ENCODE measurements around the gene IAH1.

Gene IAH1

DNA sequence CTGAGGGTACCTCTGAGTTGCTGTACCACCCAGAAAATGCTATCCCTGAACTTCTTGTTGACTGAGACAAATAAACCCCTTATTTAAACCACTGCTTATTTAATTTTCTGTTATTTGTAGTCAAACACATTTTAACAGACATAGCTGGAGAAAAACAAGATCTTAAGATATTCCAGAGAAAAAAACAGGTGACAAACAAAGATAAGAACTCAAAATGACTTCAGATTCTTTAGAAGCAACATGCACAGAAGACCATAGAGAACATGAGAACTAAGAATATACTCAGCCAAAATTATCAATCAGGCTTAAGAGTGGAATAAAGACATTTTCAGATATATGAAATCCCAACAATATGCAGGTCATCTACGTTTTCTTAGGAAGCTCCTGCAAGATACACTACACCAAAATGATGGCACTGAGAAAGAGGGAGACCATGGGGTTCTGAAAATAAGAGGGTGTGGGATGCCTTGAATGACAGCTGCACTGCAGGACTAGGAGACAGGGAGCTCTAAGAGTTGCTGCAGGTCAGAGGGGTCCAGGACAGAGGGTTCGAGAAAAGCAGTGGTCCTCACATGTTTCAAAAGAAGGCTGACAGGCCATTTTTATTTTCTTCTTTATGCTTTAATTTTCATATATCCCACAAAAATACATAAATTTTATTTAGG, 42.9 kb downstream of the IAH1 start:
- in situ Hi-C loops (cut with HindIII; ENCODE audit: low pct_ligation_motif_present, low pct_unique_long_range_greater_than_20kb, low sequenced_read_pairs) = no loop called here

DNA sequence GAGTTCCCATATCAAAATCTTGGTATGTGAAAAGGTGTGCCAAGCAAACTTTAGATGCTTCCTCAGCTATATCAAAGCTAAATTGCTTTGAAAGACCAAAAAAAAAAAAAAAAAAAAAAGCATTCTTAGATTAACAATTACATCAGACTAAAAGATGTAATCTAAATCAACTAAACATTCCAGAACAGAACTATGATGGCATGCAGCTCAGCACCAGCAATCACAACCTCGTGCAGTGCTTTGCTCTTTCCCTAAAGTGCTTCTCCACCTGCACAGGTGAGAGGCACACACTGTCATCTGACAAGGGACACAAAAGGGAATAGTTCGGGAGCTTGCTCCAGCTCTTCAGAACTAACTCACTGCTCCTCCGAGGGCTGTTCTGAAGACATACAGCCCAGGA, 43.8 kb downstream of the IAH1 start:
- DNase-seq = no peak
- in situ Hi-C loops (cut with HindIII; ENCODE audit: low pct_ligation_motif_present, low pct_unique_long_range_greater_than_20kb, low sequenced_read_pairs) = no loop called here

More for the DNA sequence above, 42.9 kb downstream of the IAH1 start:
- no peak for DNase-seq

DNA sequence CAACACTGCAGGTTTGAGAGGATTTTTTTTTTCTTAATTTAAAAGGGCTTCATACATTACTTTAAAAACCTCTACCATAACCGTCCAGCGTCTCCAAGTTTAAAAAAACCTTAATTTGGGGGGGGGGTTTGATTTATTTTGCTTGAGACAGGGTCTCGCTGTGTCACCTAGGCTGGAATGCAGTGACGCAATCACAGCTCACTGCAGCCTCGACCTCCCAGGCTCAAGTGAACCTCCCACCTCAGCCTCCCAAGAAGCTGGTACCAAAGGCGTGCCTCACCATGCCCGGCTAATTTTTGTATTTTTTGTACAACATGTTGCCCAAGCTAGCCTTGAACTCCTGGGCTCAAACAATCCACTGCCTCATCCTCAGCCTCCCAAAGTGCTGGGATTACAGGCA, 44.4 kb downstream of the IAH1 start:
- no peak for DNase-seq
- in situ Hi-C loops (cut with HindIII; ENCODE audit: low pct_ligation_motif_present, low pct_unique_long_range_greater_than_20kb, low sequenced_read_pairs) = no loop called here

DNA sequence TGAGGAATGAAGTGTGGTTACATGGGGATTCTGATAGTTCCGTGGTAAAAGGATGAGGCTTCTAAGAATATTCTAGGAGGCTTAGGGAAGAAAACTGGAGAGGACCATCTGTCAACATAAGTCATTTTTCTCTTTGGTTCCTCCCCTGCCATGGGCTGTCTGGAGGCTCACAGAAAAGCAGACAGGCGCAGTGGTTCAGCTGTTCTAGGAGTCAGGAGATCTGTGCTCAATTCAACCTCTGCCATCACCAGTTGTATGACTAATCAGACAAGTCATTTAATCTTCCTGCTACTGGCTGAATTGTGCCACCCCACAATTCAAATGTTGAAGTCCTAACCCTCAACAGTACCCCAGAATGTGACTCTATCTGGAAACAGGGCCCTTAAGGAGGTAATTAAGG, 44.9 kb downstream of the IAH1 start:
- no peak for DNase-seq
- in situ Hi-C loops (cut with HindIII; ENCODE audit: low pct_ligation_motif_present, low pct_unique_long_range_greater_than_20kb, low sequenced_read_pairs) = no loop called here

DNA sequence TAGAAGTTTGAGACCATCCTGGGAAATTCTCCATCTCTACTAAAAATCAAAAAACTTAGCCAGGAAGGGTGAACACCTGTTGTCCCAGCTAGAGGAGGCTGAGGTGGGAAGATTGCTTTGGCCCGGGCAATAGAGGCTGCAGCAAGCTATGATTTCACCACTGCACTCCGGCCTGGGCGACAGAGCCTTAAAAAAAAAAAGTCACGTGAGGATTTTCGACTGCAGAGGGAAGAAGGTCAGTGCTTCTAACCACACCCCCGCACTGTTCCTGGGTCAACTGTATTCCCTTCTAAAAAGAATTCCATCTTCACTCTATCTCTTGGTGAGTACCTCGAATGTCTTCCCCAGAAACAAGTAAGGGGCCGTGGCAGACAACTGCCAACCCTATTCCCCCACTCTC, 49.9 kb downstream of the IAH1 start:
- no peak for DNase-seq

DNA sequence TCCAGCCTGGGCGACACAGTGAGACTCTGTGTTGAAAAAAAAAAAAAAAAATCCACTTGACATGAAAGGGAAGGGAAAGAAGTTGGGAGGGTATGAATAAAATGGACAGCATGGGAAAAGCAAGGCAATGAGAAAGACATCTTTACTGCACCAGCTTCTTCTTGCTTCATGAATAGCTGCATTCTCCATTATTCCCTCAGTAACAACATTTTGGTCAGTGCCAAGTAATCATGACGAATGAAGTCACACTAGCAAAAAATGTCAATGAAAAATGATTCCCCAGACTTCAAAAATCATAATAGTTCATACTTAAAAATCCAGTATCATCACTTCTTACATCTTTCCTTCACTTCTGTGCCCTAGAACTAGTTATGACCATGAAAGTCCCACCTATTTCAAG, 50.9 kb downstream of the IAH1 start:
- in situ Hi-C loops (cut with HindIII; ENCODE audit: low pct_ligation_motif_present, low pct_unique_long_range_greater_than_20kb, low sequenced_read_pairs) = no loop called here
- no peak for DNase-seq

More for the DNA sequence above, 49.9 kb downstream of the IAH1 start:
- in situ Hi-C loops (cut with HindIII; ENCODE audit: low pct_ligation_motif_present, low pct_unique_long_range_greater_than_20kb, low sequenced_read_pairs) = no loop called here

DNA sequence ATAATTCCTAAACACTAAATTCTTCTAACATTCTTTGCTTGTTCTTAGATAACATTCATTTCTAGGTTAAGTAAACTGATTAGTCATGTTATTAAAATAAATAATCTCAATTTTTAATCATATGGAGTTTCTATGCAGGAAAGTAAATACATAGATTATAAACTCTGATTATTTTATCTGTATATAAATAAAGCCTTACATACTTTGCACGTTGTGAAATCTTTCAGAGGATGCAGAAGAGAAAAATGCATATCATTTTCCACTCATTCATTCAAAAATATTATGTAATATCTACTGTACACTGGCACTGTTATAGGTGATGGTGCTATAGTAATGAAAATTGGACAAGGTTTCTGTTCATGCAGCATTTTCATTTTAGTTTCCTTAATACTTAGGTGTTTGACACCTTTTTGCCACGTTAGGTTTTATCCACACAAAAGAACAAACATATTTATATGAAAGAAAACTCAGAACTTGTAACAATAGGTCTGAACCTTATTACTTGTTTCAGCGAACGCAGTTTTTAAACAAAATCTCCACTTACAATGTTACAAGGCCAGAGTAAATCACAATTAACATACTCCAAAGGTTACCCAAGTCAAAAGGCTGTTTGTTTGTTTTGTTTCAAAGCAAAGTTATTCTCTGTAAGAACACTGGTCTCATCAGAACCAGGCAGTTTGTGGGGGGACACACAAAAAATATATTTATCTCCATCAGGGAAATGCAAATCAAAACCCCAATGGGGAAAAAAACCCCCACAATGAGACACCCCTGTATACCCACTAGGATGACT, 53.8 kb downstream of the IAH1 start:
- DNase-seq = no peak
- in situ Hi-C loops (cut with HindIII; ENCODE audit: low pct_ligation_motif_present, low pct_unique_long_range_greater_than_20kb, low sequenced_read_pairs) = no loop called here

DNA sequence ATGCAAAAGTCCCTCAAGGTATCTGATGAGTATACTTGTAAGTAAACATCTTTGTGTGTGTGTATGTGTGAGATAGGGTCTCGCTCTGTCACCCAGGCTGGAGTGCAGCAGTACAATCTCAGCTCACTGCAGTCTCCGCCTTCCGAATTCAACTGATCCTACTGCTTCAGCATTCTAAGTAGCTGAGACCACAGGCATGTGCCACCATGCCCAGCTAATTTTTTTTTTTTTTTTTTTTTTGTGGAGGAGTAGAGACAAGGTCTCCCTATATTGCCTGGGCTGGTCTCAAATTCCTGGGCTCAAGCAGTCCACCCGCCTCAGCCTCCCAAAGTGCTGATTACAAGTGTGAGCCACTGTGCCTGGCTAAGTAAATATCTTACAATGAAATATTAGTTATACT, 58.1 kb downstream of the IAH1 start:
- in situ Hi-C loops (cut with HindIII; ENCODE audit: low pct_ligation_motif_present, low pct_unique_long_range_greater_than_20kb, low sequenced_read_pairs) = no loop called here
- no peak for DNase-seq

DNA sequence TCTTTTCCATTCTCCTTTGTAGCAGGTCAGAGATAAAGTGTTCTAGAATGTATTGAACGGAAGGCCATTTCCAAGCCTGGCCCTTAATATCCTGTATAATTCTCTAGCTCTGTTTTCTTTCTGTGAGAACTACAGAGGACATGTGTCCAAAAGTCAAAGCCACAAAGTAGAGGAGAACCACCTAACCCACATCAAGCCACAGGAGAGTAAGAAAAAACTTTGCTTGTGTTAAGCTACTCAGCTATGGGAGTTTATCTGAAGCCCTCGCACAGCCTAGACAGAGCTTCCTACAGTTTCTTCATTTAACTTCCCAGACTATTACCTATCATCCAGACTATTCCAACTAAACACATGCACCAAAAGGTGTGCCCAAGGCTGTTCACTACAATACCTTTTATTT, 59.3 kb downstream of the IAH1 start:
- no peak for DNase-seq
- in situ Hi-C loops (cut with HindIII; ENCODE audit: low pct_ligation_motif_present, low pct_unique_long_range_greater_than_20kb, low sequenced_read_pairs) = no loop called here

DNA sequence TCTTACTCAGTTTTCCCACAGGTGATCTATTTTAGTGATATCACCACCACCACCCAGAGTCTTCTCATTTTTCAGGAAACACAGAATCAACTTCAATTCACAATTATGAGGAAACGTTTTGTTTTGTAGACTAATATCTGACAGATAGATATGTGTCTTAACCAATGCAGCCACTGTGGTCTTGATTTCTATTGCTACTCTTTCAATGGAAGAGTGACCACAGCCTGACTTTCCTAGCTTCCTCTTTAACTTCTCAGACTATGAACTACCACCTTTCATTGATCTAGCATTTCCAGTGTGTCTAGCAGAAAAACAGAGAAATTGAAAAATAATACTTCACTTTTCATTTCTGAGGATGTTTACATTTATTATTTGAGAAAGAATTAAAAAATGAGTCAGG, 60.8 kb downstream of the IAH1 start:
- in situ Hi-C loops (cut with HindIII; ENCODE audit: low pct_ligation_motif_present, low pct_unique_long_range_greater_than_20kb, low sequenced_read_pairs) = no loop called here
- DNase-seq = no peak

DNA sequence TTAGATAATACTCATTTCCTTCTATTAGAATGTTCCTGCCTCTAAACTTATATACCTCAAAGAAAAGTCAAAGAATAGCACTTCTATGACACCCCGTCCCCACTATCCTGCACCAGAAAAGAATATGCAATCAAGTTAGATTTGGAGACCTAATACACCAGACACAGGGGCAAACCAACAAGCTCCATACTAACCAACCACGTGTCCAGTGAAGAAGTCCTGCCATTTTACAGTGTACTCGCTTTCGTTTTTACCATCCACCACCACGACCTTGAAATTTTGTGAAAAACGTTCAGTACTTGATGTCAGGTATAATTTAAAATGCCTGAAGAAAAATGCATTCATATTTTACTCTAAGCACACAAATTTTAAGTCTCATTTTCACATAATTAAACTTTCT, 62.2 kb downstream of the IAH1 start:
- in situ Hi-C loops (cut with HindIII; ENCODE audit: low pct_ligation_motif_present, low pct_unique_long_range_greater_than_20kb, low sequenced_read_pairs) = no loop called here
- peak; percentile 60 for DNase-seq

DNA sequence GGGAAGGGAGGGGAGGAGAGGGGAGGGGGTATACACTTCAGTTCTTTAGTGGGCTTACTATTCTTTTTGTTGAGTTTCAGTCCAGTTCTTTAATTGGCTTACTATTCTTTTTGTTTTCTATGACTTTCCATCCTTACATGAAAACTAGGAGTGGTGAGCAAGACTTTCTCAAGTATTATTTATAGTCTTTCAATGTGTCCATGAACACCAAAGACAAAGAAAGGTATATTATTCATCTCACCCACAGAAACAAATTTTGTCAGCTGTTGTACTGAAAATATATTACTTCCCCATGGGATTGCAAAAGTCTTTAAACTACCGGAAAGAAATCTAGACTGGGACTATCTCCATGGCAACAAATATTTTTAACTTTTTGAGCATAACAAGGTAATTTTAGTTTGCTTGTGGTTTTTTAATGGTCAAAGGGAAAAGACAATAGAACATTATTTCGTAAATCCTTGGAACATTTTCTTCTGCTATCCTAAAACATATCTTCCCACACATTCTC, 63.7 kb downstream of the IAH1 start:
- no peak for DNase-seq
- in situ Hi-C loops (cut with HindIII; ENCODE audit: low pct_ligation_motif_present, low pct_unique_long_range_greater_than_20kb, low sequenced_read_pairs) = no loop called here

Data from ACHN (cell line).